Measurements from ENCODE around the gene GARIN5B.

GARIN5B gene

GRCh38 chr19:55346725-55347441 is 16.2 kb downstream of the GARIN5B start:
- H3K4me3 ChIP-seq (replicated peaks in 1 of 2; ENCODE audit: low read depth in 2 of 2, low read length in 2 of 2): no peak overlapping the region
- DNase-seq (ENCODE audit: low read depth in 2 of 2): no peak
- TF ChIP-seq CTCF (IDR thresholded peaks at IDR 0.05; ENCODE audit: low read depth, low read length): no peak

GRCh38 chr19:55345818-55346724 is 17.0 kb downstream of the GARIN5B start:
- no peak for TF ChIP-seq CTCF (IDR thresholded peaks at IDR 0.05; ENCODE audit: low read depth, low read length)
- no peak overlapping the region for H3K4me3 ChIP-seq (replicated peaks in 1 of 2; ENCODE audit: low read depth in 2 of 2, low read length in 2 of 2)
- DNase-seq (ENCODE audit: low read depth in 2 of 2): peak in 1 of 2 donors; percentile 51

- DNase-seq (ENCODE audit: low read depth in 2 of 2): no peak
- H3K4me3 ChIP-seq (replicated peaks in 1 of 2; ENCODE audit: low read depth in 2 of 2, low read length in 2 of 2): no peak overlapping the region
- no peak for TF ChIP-seq CTCF (IDR thresholded peaks at IDR 0.05; ENCODE audit: low read depth, low read length)
Observed at GRCh38 chr19:55345101-55345817, 17.8 kb downstream of the GARIN5B start.

GRCh38 chr19:55344444-55344843 is 18.6 kb downstream of the GARIN5B start:
- no peak for DNase-seq (ENCODE audit: low read depth in 2 of 2)
- no peak for TF ChIP-seq CTCF (IDR thresholded peaks at IDR 0.05; ENCODE audit: low read depth, low read length)
- H3K4me3 ChIP-seq (replicated peaks in 1 of 2; ENCODE audit: low read depth in 2 of 2, low read length in 2 of 2): no peak overlapping the region

- no peak overlapping the region for H3K4me3 ChIP-seq (replicated peaks in 1 of 2; ENCODE audit: low read depth in 2 of 2, low read length in 2 of 2)
- DNase-seq (ENCODE audit: low read depth in 2 of 2): no peak
- no peak for TF ChIP-seq CTCF (IDR thresholded peaks at IDR 0.05; ENCODE audit: low read depth, low read length)
Observed at GRCh38 chr19:55341595-55342531, 21.2 kb downstream of the GARIN5B start.

- DNase-seq (ENCODE audit: low read depth in 2 of 2): peak; percentile 43 to 71
- TF ChIP-seq CTCF (IDR thresholded peaks at IDR 0.05; ENCODE audit: low read depth, low read length): no peak
- peak overlapping the region; percentile 70 for H3K4me3 ChIP-seq (replicated peaks in 1 of 2; ENCODE audit: low read depth in 2 of 2, low read length in 2 of 2)
Observed at GRCh38 chr19:55341171-55341588, 21.9 kb downstream of the GARIN5B start.
